Measurements from ENCODE around the gene ABCA4. TPM values are rescaled to one million over a fixed set of nuclear protein-coding genes. Genes with fewer than 3 reads are reported as not detected.

The ABCA4 gene
- total RNA-seq, 1 experiment from 2014 or later, result 0.09 TPM

- peaks cover 9% of the 10 kb centered on the region; the same call in 1 of the 2 replicates for H3K9me3 Mint-ChIP-seq
- H3K27me3 Mint-ChIP-seq (ENCODE audit: low read depth), result no peaks in the 10 kb centered on the region; the same call in 1 of the 2 replicates
- TF ChIP-seq GABPB1 (CRISPR knock-in tag; IDR thresholded peaks at IDR 0.05) (peak; percentile 91), ARID4B (CRISPR knock-in tag; IDR thresholded peaks at IDR 0.05; ENCODE audit: borderline replicate concordance) (no peak)
- H3K4me1 Mint-ChIP-seq, result peaks cover 12% of the 10 kb centered on the region
- ChIA-PET CTCF (no interaction called here), POLR2A (no interaction called here)
- no peaks in the 10 kb centered on the region for H3K36me3 Mint-ChIP-seq
- no peak overlapping the region for H3K27ac Mint-ChIP-seq
- no peak for ATAC-seq
- DNase-seq (ENCODE audit: low spot score), result no peak
- H3K4me3 Mint-ChIP-seq, result no peak overlapping the region
Measured at GRCh38 chr1:94143809-94144176, 22.8 kb upstream of the ABCA4 start.

- peaks cover 11% of the 10 kb centered on the region for H3K4me1 Mint-ChIP-seq
- POLR2A ChIA-PET, result no interaction called here
- no peak for ATAC-seq
- H3K4me3 Mint-ChIP-seq, result no peak overlapping the region
- TF ChIP-seq MLX (CRISPR knock-in tag; IDR thresholded peaks at IDR 0.05) (no peak), ZMAT4 (CRISPR knock-in tag; IDR thresholded peaks at IDR 0.05) (no peak)
- CTCF ChIA-PET, result no interaction called here
- no peaks in the 10 kb centered on the region for H3K36me3 Mint-ChIP-seq
- peaks cover 9% of the 10 kb centered on the region; the same call in 1 of the 2 replicates for H3K9me3 Mint-ChIP-seq
- H3K27me3 Mint-ChIP-seq (ENCODE audit: low read depth), result no peaks in the 10 kb centered on the region; the same call in 1 of the 2 replicates
- no peak for DNase-seq (ENCODE audit: low spot score)
- no peak overlapping the region for H3K27ac Mint-ChIP-seq
Measured at GRCh38 chr1:94143173-94143808, 22.3 kb upstream of the ABCA4 start.

GRCh38 chr1:94142583-94142982 lies 21.6 kb upstream of the ABCA4 start:
- H3K9me3 Mint-ChIP-seq, result peaks cover 9% of the 10 kb centered on the region; the same call in 1 of the 2 replicates
- TF ChIP-seq NFYB (CRISPR knock-in tag; conservative IDR thresholded peaks at IDR 0.05; ENCODE audit: low read depth) (no peak), ZNF425 (CRISPR knock-in tag; conservative IDR thresholded peaks at IDR 0.05) (no peak), TEAD1 (CRISPR knock-in tag; IDR thresholded peaks at IDR 0.05) (no peak), NR2C2 (CRISPR knock-in tag; IDR thresholded peaks at IDR 0.05) (no peak), ZNF121 (CRISPR knock-in tag; IDR thresholded peaks at IDR 0.05) (no peak), ZNF396 (CRISPR knock-in tag; IDR thresholded peaks at IDR 0.05; ENCODE audit: borderline replicate concordance) (no peak), CDX4 (CRISPR knock-in tag; IDR thresholded peaks at IDR 0.05; ENCODE audit: borderline replicate concordance) (no peak), ZBTB21 (CRISPR knock-in tag; IDR thresholded peaks at IDR 0.05; ENCODE audit: borderline replicate concordance) (no peak), ZNF317 (CRISPR knock-in tag; IDR thresholded peaks at IDR 0.05; ENCODE audit: borderline replicate concordance, low read depth) (no peak)
- H3K4me3 Mint-ChIP-seq, result no peak overlapping the region
- ChIA-PET POLR2A (no interaction called here), CTCF (no interaction called here)
- peak; percentile 43 for ATAC-seq
- no peaks in the 10 kb centered on the region; the same call in 1 of the 2 replicates for H3K27me3 Mint-ChIP-seq (ENCODE audit: low read depth)
- H3K4me1 Mint-ChIP-seq, result peaks cover 11% of the 10 kb centered on the region
- H3K36me3 Mint-ChIP-seq, result no peaks in the 10 kb centered on the region
- DNase-seq (ENCODE audit: low spot score), result no peak
- no peak overlapping the region for H3K27ac Mint-ChIP-seq

All from WTC11 (cell line).